Heart left ventricle (tissue), 13 donors: Measurements from ENCODE around the gene SMOC2.

Source experiments
- POLR2A ChIP-seq, 2 donors: fragments of 450-650 bp; IDR thresholded peaks; one replicate each; pipeline ENCODE4 v1.6.1; 2017; ENCODE audit warnings: antibody characterized with exemption in 2 of 2, mild to moderate bottlenecking in 2 of 2, moderate library complexity in 2 of 2
- TF ChIP-seq, protein P1 (sequence below), 12 donors: fragments of 200-600 bp; sonication (generic) in 4 of 12; IDR thresholded peaks; one replicate each; pipeline versions ENCODE4 v1.5.0 to v1.8.0; 2018 to 2022; ENCODE audit warnings: antibody characterized with exemption in 12 of 12, mild to moderate bottlenecking in 5 of 12
- donor health status: ischemic (EF 13 %, LVEDD 7.1; RV severe dilation, severe dysfunction).
- donor health status: DM: no; HTN: yes; CAD: no.
- donor health status: DM: no; HTN: no; CAD: no.
- donor health status: ischemic (EF 25% LVEDD 6.9; RV normal size, moderate dysfunction).
- donor health status: ischemic (EF 25% LVEDD 5.7; RV mildly dilated, moderate dysfunction).
- donor health status: ischemic (EF 35%, LVEDD 5.7; RV mildly dilated, moderate dysfunction).
- donor health status: nonischemic (EF 11% LVEDD 7.7; RV severe dilation, severe dysfunction).
- donor health status: DM: yes; HTN: yes; CAD: no.
- donor health status: PGD.
- donor health status: ischemic (EF 29% LVEDD 5.4; RV normal size, mild dysfunction).
- donor health status: nonischemic (EF 23%, LVEDD 6.1; RV moderate dilation, normal function).

GRCh38 chr6:168607272-168608112, 166.5 kb downstream of the SMOC2 start:
- TF ChIP-seq, protein P1, sequence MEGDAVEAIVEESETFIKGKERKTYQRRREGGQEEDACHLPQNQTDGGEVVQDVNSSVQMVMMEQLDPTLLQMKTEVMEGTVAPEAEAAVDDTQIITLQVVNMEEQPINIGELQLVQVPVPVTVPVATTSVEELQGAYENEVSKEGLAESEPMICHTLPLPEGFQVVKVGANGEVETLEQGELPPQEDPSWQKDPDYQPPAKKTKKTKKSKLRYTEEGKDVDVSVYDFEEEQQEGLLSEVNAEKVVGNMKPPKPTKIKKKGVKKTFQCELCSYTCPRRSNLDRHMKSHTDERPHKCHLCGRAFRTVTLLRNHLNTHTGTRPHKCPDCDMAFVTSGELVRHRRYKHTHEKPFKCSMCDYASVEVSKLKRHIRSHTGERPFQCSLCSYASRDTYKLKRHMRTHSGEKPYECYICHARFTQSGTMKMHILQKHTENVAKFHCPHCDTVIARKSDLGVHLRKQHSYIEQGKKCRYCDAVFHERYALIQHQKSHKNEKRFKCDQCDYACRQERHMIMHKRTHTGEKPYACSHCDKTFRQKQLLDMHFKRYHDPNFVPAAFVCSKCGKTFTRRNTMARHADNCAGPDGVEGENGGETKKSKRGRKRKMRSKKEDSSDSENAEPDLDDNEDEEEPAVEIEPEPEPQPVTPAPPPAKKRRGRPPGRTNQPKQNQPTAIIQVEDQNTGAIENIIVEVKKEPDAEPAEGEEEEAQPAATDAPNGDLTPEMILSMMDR (IDR thresholded peaks at IDR 0.05): no peak
- no peak for TF ChIP-seq POLR2A (IDR thresholded peaks at IDR 0.05)
